NCI-H345 (cell line): ENCODE data around the gene MED12.
A peak's percentile ranks its signal among the peaks of the same experiment; 100 is the strongest.

Experiments used
- DNase-seq: peaks from one replicate; lab custom pipeline; 2025; lab: John Stamatoyannopoulos, UW

Gene MED12

GRCh38 chrX:71118032-71118984 is at the start of gene MED12:
MED12 (plus strand) TSS chrX:71118596; CDS start chrX:71118755, 159 bp downstream.
- DNase-seq, result peak; percentile 81

GRCh38 chrX:71070531-71070930 is 47.9 kb upstream of the MED12 start:
- no peak for DNase-seq

GRCh38 chrX:71081330-71082123 is 36.9 kb upstream of the MED12 start:
- DNase-seq, result no peak

- no peak for DNase-seq
Observed at GRCh38 chrX:71082124-71082647, 36.2 kb upstream of the MED12 start.

GRCh38 chrX:71082822-71083221 is 35.6 kb upstream of the MED12 start:
- no peak for DNase-seq

- no peak for DNase-seq
Observed at GRCh38 chrX:71085900-71086299, 32.5 kb upstream of the MED12 start.

- no peak for DNase-seq
Observed at GRCh38 chrX:71091263-71091662, 27.1 kb upstream of the MED12 start.

- DNase-seq, result no peak
Observed at GRCh38 chrX:71095033-71095432, 23.4 kb upstream of the MED12 start.

- peak; percentile 91 for DNase-seq
Observed at GRCh38 chrX:71095555-71095980, 22.8 kb upstream of the MED12 start, which contains the start of gene FOXO4. FOXO4 (plus strand) TSS chrX:71095851; CDS start chrX:71096529, 678 bp downstream.

- peak; percentile 72 for DNase-seq
Observed at GRCh38 chrX:71095981-71096759, 22.2 kb upstream of the MED12 start.

GRCh38 chrX:71096760-71097032 is 21.7 kb upstream of the MED12 start:
- no peak for DNase-seq

GRCh38 chrX:71098302-71098701 is 20.1 kb upstream of the MED12 start:
- no peak for DNase-seq

- DNase-seq, result no peak
Observed at GRCh38 chrX:71098951-71099506, 19.4 kb upstream of the MED12 start.

- no peak for DNase-seq
Observed at GRCh38 chrX:71099736-71100135, 18.7 kb upstream of the MED12 start.

GRCh38 chrX:71100581-71101505 is 17.6 kb upstream of the MED12 start:
- DNase-seq, result no peak

- no peak for DNase-seq
Observed at GRCh38 chrX:71102292-71102691, 16.1 kb upstream of the MED12 start.

GRCh38 chrX:71103110-71103983 is 15.0 kb upstream of the MED12 start:
- DNase-seq, result no peak

- no peak for DNase-seq
Observed at GRCh38 chrX:71105628-71106027, 12.8 kb upstream of the MED12 start.

GRCh38 chrX:71106427-71106826 is 12.0 kb upstream of the MED12 start, which contains the start of gene CXorf65:
CXorf65 (minus strand) TSS chrX:71106740; CDS start chrX:71106556, 184 bp downstream.
- no peak for DNase-seq
